ENCODE data around the gene ALG10B.
"Not testable (repeated sequence)": the region's sequence is repeated elsewhere in the genome, so short reads cannot be mapped to it uniquely, and the experiment has no call there.

ALG10B gene

DNA sequence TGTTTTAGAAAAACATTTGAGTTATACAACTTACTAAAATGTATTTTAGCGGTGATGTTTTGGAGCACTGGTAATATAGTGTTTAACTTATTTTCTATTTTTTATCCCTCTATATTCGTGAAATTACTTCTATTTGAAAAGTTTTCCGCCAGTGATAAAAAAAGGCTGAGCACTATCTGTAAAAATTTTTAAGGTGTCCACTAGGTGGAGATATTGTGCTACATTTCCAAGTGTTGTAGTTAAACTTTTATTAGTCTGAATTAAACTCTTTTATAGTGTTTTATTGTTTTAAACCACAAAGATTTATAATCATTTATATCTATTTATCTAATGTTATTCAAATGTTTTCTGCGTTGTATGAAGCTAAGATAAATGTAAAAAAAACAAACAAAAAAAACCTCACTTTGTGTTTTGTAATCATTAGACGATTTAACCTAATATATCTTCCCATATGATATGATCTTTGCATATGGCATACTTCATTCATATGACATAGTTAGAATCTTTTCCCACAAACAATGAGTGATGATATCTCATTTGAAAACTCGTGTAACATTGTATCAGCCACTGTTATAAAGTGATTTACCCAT, 11.8 kb downstream of the ALG10B start:
- Histone ChIP-seq H2AFZ (ENCODE audit: low read length) (no peak overlapping the region), H3F3A (ENCODE audit: insufficient read depth, low read length) (no peaks in the 10 kb centered on the region), H3K4me1 (ENCODE audit: insufficient read depth, low read length, severe bottlenecking) (no peaks in the 10 kb centered on the region), H3K79me2 (ENCODE audit: insufficient read depth, low read length) (no peaks in the 10 kb centered on the region), H3K9me2 (ENCODE audit: low read depth, low read length) (no peaks in the 10 kb centered on the region), H3K27ac (ENCODE audit: low read depth, low read length, poor library complexity, severe bottlenecking) (no peak overlapping the region), H3K4me2 (ENCODE audit: low read length) (no peak overlapping the region), H4K20me1 (ENCODE audit: insufficient read depth, low read length) (no peaks in the 10 kb centered on the region), H3K27me3 (ENCODE audit: insufficient read depth, low read length) (no peaks in the 10 kb centered on the region), H3K9me3 (ENCODE audit: low read length) (no peaks in the 10 kb centered on the region), H3K9ac (ENCODE audit: low read length) (no peak overlapping the region), H3K4me3 (ENCODE audit: low read depth, low read length, poor library complexity, severe bottlenecking) (no peak overlapping the region), H3K36me3 (ENCODE audit: insufficient read depth, low read length) (peaks cover 5% of the 10 kb centered on the region; the same call in 1 of the 2 replicates)
- no peak for TF ChIP-seq EZH2 (IDR thresholded peaks at IDR 0.05; ENCODE audit: borderline replicate concordance, low read length)
- TF ChIP-seq, protein P1, sequence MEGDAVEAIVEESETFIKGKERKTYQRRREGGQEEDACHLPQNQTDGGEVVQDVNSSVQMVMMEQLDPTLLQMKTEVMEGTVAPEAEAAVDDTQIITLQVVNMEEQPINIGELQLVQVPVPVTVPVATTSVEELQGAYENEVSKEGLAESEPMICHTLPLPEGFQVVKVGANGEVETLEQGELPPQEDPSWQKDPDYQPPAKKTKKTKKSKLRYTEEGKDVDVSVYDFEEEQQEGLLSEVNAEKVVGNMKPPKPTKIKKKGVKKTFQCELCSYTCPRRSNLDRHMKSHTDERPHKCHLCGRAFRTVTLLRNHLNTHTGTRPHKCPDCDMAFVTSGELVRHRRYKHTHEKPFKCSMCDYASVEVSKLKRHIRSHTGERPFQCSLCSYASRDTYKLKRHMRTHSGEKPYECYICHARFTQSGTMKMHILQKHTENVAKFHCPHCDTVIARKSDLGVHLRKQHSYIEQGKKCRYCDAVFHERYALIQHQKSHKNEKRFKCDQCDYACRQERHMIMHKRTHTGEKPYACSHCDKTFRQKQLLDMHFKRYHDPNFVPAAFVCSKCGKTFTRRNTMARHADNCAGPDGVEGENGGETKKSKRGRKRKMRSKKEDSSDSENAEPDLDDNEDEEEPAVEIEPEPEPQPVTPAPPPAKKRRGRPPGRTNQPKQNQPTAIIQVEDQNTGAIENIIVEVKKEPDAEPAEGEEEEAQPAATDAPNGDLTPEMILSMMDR (IDR thresholded peaks at IDR 0.05; ENCODE audit: low read length): peak; percentile 57

DNA sequence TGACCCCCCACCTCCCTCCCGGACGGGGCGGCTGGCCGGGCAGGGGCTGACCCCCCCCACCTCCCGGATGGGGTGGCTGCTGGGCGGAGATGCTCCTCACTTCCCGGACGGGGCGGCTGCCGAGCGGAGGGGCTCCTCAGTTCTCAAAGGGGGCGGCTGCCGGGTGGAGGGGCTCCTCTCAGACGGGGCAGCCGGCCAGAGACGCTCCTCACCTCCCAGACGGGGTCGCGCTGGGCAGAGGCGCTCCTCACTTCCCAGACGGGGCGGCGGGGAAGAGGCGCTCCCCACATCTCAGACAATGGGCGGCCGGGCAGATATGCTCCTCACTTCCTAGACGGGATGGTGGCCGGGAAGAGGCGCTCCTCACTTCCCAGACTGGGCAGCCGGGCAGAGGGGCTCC, 13.8 kb downstream of the ALG10B start:
- H3K9me2 ChIP-seq (ENCODE audit: low read depth, low read length); H3F3A ChIP-seq (ENCODE audit: insufficient read depth, low read length); H3K9ac ChIP-seq (ENCODE audit: low read length); H3K79me2 ChIP-seq (ENCODE audit: insufficient read depth, low read length); H3K9me3 ChIP-seq (ENCODE audit: low read length); H3K36me3 ChIP-seq (ENCODE audit: insufficient read depth, low read length); H3K27me3 ChIP-seq (ENCODE audit: insufficient read depth, low read length); H4K20me1 ChIP-seq (ENCODE audit: insufficient read depth, low read length); H2AFZ ChIP-seq (ENCODE audit: low read length); H3K4me1 ChIP-seq (ENCODE audit: insufficient read depth, low read length, severe bottlenecking); H3K4me2 ChIP-seq (ENCODE audit: low read length); H3K27ac ChIP-seq (ENCODE audit: low read depth, low read length, poor library complexity, severe bottlenecking); H3K4me3 ChIP-seq (ENCODE audit: low read depth, low read length, poor library complexity, severe bottlenecking): not testable (repeated sequence)

DNA sequence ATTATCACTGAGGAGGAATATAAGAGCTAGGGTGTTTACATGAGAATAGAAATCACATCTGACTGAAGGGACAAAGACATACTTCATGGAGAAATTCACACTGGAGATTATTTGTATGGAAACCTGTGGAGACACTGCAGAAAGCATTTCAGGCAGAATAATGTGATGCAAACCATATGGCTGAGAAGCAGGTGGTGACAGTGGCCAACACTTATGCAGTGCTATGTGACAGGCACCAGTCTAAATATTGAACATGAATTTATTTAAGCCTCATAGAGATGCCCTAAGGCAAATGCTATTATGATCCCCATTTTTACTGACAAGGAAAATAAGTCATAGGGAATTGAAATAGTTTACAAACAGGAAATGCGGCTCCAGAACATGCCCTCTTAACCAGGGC, 16.2 kb downstream of the ALG10B start:
- Histone ChIP-seq H4K20me1 (ENCODE audit: insufficient read depth, low read length) (no peaks in the 10 kb centered on the region), H2AFZ (ENCODE audit: low read length) (no peak overlapping the region), H3K4me3 (ENCODE audit: low read depth, low read length, poor library complexity, severe bottlenecking) (no peak overlapping the region), H3K27me3 (ENCODE audit: insufficient read depth, low read length) (no peaks in the 10 kb centered on the region), H3F3A (ENCODE audit: insufficient read depth, low read length) (no peaks in the 10 kb centered on the region), H3K4me1 (ENCODE audit: insufficient read depth, low read length, severe bottlenecking) (no peaks in the 10 kb centered on the region), H3K4me2 (ENCODE audit: low read length) (no peak overlapping the region), H3K36me3 (ENCODE audit: insufficient read depth, low read length) (no peaks in the 10 kb centered on the region), H3K79me2 (ENCODE audit: insufficient read depth, low read length) (no peaks in the 10 kb centered on the region), H3K9me3 (ENCODE audit: low read length) (no peaks in the 10 kb centered on the region), H3K9me2 (ENCODE audit: low read depth, low read length) (no peaks in the 10 kb centered on the region), H3K9ac (ENCODE audit: low read length) (no peak overlapping the region), H3K27ac (ENCODE audit: low read depth, low read length, poor library complexity, severe bottlenecking) (no peak overlapping the region)
- TF ChIP-seq EZH2 (IDR thresholded peaks at IDR 0.05; ENCODE audit: borderline replicate concordance, low read length): no peak
- TF ChIP-seq, protein P1 (IDR thresholded peaks at IDR 0.05; ENCODE audit: low read length): no peak

DNA sequence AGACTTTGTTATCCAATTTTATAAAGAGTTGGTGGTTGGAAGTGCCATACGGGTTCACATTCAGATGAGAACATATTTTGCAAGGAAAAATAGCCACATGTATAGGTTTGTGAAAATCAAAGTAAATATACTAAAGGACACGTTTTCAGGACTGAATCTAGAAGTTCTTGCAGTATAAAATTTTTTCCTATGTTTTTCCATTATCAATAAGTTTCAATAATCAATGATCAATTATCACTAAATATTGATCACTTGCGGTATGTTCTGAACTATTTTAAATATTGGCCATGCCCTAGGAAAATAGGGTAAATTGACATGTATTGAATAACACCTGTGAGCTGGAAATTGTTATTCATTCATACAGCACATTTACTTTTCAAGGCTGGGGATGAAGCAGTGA, 25.9 kb downstream of the ALG10B start:
- no peaks in the 10 kb centered on the region for H3K27me3 ChIP-seq (ENCODE audit: insufficient read depth, low read length)
- no peaks in the 10 kb centered on the region for H3K9me3 ChIP-seq (ENCODE audit: low read length)
- no peaks in the 10 kb centered on the region for H3K79me2 ChIP-seq (ENCODE audit: insufficient read depth, low read length)
- H2AFZ ChIP-seq (ENCODE audit: low read length): no peak overlapping the region
- no peaks in the 10 kb centered on the region for H3K36me3 ChIP-seq (ENCODE audit: insufficient read depth, low read length)
- no peak overlapping the region for H3K9ac ChIP-seq (ENCODE audit: low read length)
- no peaks in the 10 kb centered on the region for H3K4me1 ChIP-seq (ENCODE audit: insufficient read depth, low read length, severe bottlenecking)
- H3F3A ChIP-seq (ENCODE audit: insufficient read depth, low read length): no peaks in the 10 kb centered on the region
- TF ChIP-seq, protein P1 (IDR thresholded peaks at IDR 0.05; ENCODE audit: low read length): no peak
- no peak for TF ChIP-seq EZH2 (IDR thresholded peaks at IDR 0.05; ENCODE audit: borderline replicate concordance, low read length)
- H4K20me1 ChIP-seq (ENCODE audit: insufficient read depth, low read length): no peaks in the 10 kb centered on the region
- no peaks in the 10 kb centered on the region for H3K9me2 ChIP-seq (ENCODE audit: low read depth, low read length)
- no peak overlapping the region for H3K4me2 ChIP-seq (ENCODE audit: low read length)
- H3K4me3 ChIP-seq (ENCODE audit: low read depth, low read length, poor library complexity, severe bottlenecking): no peak overlapping the region
- H3K27ac ChIP-seq (ENCODE audit: low read depth, low read length, poor library complexity, severe bottlenecking): no peak overlapping the region

DNA sequence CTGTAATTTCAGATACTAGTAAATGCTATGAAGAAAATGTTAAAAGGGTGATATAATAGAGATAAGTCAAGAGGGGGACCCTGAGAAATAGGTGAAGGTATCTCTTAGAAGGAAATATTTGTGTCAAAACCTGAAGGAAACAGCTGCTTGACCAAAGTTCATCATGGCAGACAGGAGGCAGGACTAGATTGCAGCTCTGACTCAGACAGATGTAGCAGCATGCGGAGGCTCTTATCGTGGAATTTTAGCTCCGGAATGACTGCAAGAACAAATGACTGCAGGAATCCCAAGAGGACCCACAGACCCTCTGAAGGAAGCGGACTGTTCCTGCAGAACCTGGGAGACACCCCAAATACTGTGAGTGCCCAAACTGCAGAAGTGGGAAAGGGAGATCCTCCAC, 26.7 kb downstream of the ALG10B start:
- not testable (repeated sequence) for H3K4me1 ChIP-seq (ENCODE audit: insufficient read depth, low read length, severe bottlenecking); H3K79me2 ChIP-seq (ENCODE audit: insufficient read depth, low read length); H3K9ac ChIP-seq (ENCODE audit: low read length); H3K9me3 ChIP-seq (ENCODE audit: low read length); H3K36me3 ChIP-seq (ENCODE audit: insufficient read depth, low read length); H3K27me3 ChIP-seq (ENCODE audit: insufficient read depth, low read length); H3K4me3 ChIP-seq (ENCODE audit: low read depth, low read length, poor library complexity, severe bottlenecking); H3F3A ChIP-seq (ENCODE audit: insufficient read depth, low read length); H3K4me2 ChIP-seq (ENCODE audit: low read length); H4K20me1 ChIP-seq (ENCODE audit: insufficient read depth, low read length); H3K27ac ChIP-seq (ENCODE audit: low read depth, low read length, poor library complexity, severe bottlenecking); H2AFZ ChIP-seq (ENCODE audit: low read length); H3K9me2 ChIP-seq (ENCODE audit: low read depth, low read length)
